ENCODE results near the gene QDPR. TPM values are rescaled to one million over a fixed set of nuclear protein-coding genes. Genes with fewer than 3 reads are reported as not detected.

QDPR gene
- polyA plus RNA-seq, 1 of the 3 experiments (the other 2 are of a cell fraction): 83.1 TPM

DNA sequence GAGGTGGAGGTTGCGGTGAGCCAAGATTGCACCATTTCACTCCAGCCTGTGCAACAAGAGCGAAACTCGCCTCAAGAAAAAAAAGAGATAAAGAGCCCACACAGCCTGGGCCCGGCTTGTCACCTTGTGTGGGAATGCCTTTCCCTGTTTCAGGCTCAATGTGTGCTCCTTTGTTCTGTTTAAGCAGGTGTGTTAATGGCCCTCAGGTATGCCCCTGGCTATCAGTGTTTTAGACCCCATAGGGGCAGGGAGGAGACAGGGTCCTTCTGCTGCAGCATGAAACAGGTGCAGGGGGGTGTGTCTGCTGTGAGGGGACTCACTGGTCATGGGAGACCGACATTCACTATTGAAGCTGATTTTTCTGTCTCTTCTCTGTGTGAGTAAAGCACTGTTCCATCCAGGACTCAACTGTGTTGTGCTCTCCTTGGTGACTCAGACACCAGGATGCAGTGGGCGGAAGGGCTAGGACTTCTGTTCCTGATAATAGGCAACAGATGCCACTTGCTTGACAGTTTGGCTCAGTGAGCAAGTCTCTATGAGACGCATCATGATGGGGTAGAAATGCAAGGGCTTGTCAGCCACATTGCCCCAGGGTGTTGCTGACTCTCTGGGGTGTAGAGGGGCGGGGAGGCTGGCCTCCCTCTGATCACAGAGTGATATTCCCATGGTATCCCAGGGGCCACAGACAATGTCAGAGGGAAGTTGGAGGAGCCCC lies 49.5 kb upstream of the QDPR start:
- no peaks in the 10 kb centered on the region for H3K36me3 ChIP-seq (replicated peaks in 1 of 2; ENCODE audit: control insufficient read depth in 1 of 2, insufficient read depth in 2 of 2, low read length in 1 of 2)
- no peak overlapping the region for H2AFZ ChIP-seq (ENCODE audit: low read depth)
- no peaks in the 10 kb centered on the region for H3K9me3 ChIP-seq
- no peak overlapping the region for H3K4me3 ChIP-seq (ENCODE audit: low read depth in 2 of 2, low read length in 1 of 2)
- H3F3A ChIP-seq (replicated peaks; ENCODE audit: insufficient read depth): no peaks in the 10 kb centered on the region
- no peak overlapping the region for H3K9ac ChIP-seq
- peak overlapping the region; percentile 44; the same call in 1 of the 2 replicates for H3K4me2 ChIP-seq
- ChIA-PET CTCF (no interaction called here), POLR2A (interaction anchor here (1.4 kb wide), 1 partner anchor 15 kb away, joined by 4 read pairs; the partner anchor contains the start of gene LAP3)
- no peaks in the 10 kb centered on the region; the same call in 1 of the 2 replicates for H3K27me3 ChIP-seq (ENCODE audit: insufficient read depth)
- H3K27ac ChIP-seq (ENCODE audit: low read depth in 2 of 2, low read length in 1 of 2): peak overlapping the region in 1 of 2 experiments; percentile 64; a peak in 2 of 4 replicates
- DNase-seq: peak; percentile 63
- H4K20me1 ChIP-seq (ENCODE audit: insufficient read depth): no peaks in the 10 kb centered on the region
- TF ChIP-seq TAF1 (IDR thresholded peaks at IDR 0.05; ENCODE audit: borderline replicate concordance, low read depth, low read length) (no peak), TCF12 (IDR thresholded peaks at IDR 0.05) (peak; percentile 82), NFIC (IDR thresholded peaks at IDR 0.05; ENCODE audit: borderline replicate concordance) (no peak), SIN3A (IDR thresholded peaks at IDR 0.05; ENCODE audit: borderline replicate concordance, low read depth, low read length) (no peak), SMC3 (IDR thresholded peaks at IDR 0.05; ENCODE audit: low read depth, low read length) (no peak), MXI1 (IDR thresholded peaks at IDR 0.05; ENCODE audit: low read depth, low read length) (peak; percentile 65; the same call in 1 of the 2 replicates), POLR2AphosphoS5 (IDR thresholded peaks at IDR 0.05; ENCODE audit: low read depth, low read length) (0 out of 2 replicates have a peak, but pooled peaks have one; percentile 14), YY1 (IDR thresholded peaks at IDR 0.05; ENCODE audit: low read depth) (no peak), FOXJ3 (CRISPR knock-in tag; IDR thresholded peaks at IDR 0.05) (peak; percentile 33; the same call in 1 of the 2 replicates), RAD21 (IDR thresholded peaks at IDR 0.05; ENCODE audit: low read length) (no peak; the same call in 1 of the 2 replicates), RCOR1 (IDR thresholded peaks at IDR 0.05; ENCODE audit: low read length) (peak; percentile 48; the same call in 1 of the 2 replicates), EP300 (IDR thresholded peaks at IDR 0.05; ENCODE audit: borderline replicate concordance in 1 of 2, low read depth in 1 of 2, low read length in 1 of 2) (peak in 1 of 2 experiments; percentile 60; a peak in 1 of 4 replicates), FOSL2 (IDR thresholded peaks at IDR 0.05; ENCODE audit: borderline replicate concordance, low read depth) (peak; percentile 35; the same call in 1 of the 2 replicates), MEF2A (IDR thresholded peaks at IDR 0.05; ENCODE audit: borderline replicate concordance, low read depth) (no peak), GATA2 (CRISPR knock-in tag; IDR thresholded peaks at IDR 0.05) (no peak), CHD2 (IDR thresholded peaks at IDR 0.05; ENCODE audit: low read length, partially characterized antibody) (peak; percentile 68)
- TF ChIP-seq, protein P1, sequence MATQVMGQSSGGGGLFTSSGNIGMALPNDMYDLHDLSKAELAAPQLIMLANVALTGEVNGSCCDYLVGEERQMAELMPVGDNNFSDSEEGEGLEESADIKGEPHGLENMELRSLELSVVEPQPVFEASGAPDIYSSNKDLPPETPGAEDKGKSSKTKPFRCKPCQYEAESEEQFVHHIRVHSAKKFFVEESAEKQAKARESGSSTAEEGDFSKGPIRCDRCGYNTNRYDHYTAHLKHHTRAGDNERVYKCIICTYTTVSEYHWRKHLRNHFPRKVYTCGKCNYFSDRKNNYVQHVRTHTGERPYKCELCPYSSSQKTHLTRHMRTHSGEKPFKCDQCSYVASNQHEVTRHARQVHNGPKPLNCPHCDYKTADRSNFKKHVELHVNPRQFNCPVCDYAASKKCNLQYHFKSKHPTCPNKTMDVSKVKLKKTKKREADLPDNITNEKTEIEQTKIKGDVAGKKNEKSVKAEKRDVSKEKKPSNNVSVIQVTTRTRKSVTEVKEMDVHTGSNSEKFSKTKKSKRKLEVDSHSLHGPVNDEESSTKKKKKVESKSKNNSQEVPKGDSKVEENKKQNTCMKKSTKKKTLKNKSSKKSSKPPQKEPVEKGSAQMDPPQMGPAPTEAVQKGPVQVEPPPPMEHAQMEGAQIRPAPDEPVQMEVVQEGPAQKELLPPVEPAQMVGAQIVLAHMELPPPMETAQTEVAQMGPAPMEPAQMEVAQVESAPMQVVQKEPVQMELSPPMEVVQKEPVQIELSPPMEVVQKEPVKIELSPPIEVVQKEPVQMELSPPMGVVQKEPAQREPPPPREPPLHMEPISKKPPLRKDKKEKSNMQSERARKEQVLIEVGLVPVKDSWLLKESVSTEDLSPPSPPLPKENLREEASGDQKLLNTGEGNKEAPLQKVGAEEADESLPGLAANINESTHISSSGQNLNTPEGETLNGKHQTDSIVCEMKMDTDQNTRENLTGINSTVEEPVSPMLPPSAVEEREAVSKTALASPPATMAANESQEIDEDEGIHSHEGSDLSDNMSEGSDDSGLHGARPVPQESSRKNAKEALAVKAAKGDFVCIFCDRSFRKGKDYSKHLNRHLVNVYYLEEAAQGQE (IDR thresholded peaks at IDR 0.05; ENCODE audit: low read depth, low read length): no peak
- TF ChIP-seq, protein P2, sequence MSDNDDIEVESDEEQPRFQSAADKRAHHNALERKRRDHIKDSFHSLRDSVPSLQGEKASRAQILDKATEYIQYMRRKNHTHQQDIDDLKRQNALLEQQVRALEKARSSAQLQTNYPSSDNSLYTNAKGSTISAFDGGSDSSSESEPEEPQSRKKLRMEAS (IDR thresholded peaks at IDR 0.05; ENCODE audit: low read depth): no peak
- TF ChIP-seq, protein P3, sequence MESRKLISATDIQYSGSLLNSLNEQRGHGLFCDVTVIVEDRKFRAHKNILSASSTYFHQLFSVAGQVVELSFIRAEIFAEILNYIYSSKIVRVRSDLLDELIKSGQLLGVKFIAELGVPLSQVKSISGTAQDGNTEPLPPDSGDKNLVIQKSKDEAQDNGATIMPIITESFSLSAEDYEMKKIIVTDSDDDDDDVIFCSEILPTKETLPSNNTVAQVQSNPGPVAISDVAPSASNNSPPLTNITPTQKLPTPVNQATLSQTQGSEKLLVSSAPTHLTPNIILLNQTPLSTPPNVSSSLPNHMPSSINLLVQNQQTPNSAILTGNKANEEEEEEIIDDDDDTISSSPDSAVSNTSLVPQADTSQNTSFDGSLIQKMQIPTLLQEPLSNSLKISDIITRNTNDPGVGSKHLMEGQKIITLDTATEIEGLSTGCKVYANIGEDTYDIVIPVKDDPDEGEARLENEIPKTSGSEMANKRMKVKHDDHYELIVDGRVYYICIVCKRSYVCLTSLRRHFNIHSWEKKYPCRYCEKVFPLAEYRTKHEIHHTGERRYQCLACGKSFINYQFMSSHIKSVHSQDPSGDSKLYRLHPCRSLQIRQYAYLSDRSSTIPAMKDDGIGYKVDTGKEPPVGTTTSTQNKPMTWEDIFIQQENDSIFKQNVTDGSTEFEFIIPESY (IDR thresholded peaks at IDR 0.05; ENCODE audit: borderline replicate concordance, low read depth): no peak
- TF ChIP-seq, protein P4, sequence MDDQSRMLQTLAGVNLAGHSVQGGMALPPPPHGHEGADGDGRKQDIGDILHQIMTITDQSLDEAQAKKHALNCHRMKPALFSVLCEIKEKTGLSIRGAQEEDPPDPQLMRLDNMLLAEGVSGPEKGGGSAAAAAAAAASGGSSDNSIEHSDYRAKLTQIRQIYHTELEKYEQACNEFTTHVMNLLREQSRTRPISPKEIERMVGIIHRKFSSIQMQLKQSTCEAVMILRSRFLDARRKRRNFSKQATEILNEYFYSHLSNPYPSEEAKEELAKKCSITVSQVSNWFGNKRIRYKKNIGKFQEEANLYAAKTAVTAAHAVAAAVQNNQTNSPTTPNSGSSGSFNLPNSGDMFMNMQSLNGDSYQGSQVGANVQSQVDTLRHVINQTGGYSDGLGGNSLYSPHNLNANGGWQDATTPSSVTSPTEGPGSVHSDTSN (IDR thresholded peaks at IDR 0.05): 0 out of 2 replicates have a peak, but pooled peaks have one; percentile 8
- TF ChIP-seq, protein P5, sequence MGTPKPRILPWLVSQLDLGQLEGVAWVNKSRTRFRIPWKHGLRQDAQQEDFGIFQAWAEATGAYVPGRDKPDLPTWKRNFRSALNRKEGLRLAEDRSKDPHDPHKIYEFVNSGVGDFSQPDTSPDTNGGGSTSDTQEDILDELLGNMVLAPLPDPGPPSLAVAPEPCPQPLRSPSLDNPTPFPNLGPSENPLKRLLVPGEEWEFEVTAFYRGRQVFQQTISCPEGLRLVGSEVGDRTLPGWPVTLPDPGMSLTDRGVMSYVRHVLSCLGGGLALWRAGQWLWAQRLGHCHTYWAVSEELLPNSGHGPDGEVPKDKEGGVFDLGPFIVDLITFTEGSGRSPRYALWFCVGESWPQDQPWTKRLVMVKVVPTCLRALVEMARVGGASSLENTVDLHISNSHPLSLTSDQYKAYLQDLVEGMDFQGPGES (IDR thresholded peaks at IDR 0.05; ENCODE audit: low read depth, low read length): no peak
- H3K79me2 ChIP-seq (ENCODE audit: insufficient read depth): no peaks in the 10 kb centered on the region
- no peaks in the 10 kb centered on the region for H3K9me2 ChIP-seq
- WGBS (ENCODE audit: low lambda C conversion rate): 60% methylated on average over 7 of the region's 8 CpGs
- peaks cover 0 to 17% of the 10 kb centered on the region in 2 experiments; a peak in 1 of 4 replicates for H3K4me1 ChIP-seq (ENCODE audit: control insufficient read depth in 1 of 2, insufficient read depth in 2 of 2, low read depth in 1 of 2, low read length in 1 of 2)
